ENCODE measurements around the gene TSPO2. TPM values are rescaled to one million over a fixed set of nuclear protein-coding genes. Genes with fewer than 3 reads are reported as not detected.

TSPO2 gene
- total and polyA plus RNA-seq, 2 of the 13 experiments (the other 11 are each of a cell fraction or from before 2014, with no cell fraction given): 0.55 TPM; not detected in 1

- peak; percentile 43; the same call in 1 of the 2 replicates for TF ChIP-seq ZHX2 (IDR thresholded peaks at IDR 0.05; ENCODE audit: low read depth)
- peak; percentile 64; the same call in 1 of the 2 replicates for TF ChIP-seq ZHX2 (CRISPR knock-in tag; IDR thresholded peaks at IDR 0.05; ENCODE audit: borderline replicate concordance)
- TF ChIP-seq EZH2 (conservative IDR thresholded peaks at IDR 0.05; ENCODE audit: low read depth, low read length): no peak
- no peak for TF ChIP-seq ZNF761 (CRISPR knock-in tag; conservative IDR thresholded peaks at IDR 0.05)
- TF ChIP-seq E2F1 (CRISPR knock-in tag; IDR thresholded peaks at IDR 0.05): no peak
- TF ChIP-seq GTF2F1 (IDR thresholded peaks at IDR 0.05; ENCODE audit: low read length): no peak
- no peak for TF ChIP-seq ZEB1 (IDR thresholded peaks at IDR 0.05; ENCODE audit: insufficient replicate concordance, low read depth)
- no peak; the same call in 1 of the 2 replicates for TF ChIP-seq AKAP8 (CRISPR knock-in tag; IDR thresholded peaks at IDR 0.05)
- TF ChIP-seq ZNF704 (CRISPR knock-in tag; IDR thresholded peaks at IDR 0.05; ENCODE audit: borderline replicate concordance): 0 out of 2 replicates have a peak, but pooled peaks have one; percentile 2
- no peak for TF ChIP-seq ZNF432 (CRISPR knock-in tag; IDR thresholded peaks at IDR 0.05; ENCODE audit: borderline replicate concordance)
- no peak for TF ChIP-seq SMYD3 (CRISPR knock-in tag; IDR thresholded peaks at IDR 0.05)
- peak; percentile 58; the same call in 1 of the 2 replicates for TF ChIP-seq CREM (IDR thresholded peaks at IDR 0.05)
- no peak for TF ChIP-seq CREM (CRISPR knock-in tag; IDR thresholded peaks at IDR 0.05)
- no peak for TF ChIP-seq MATR3 (CRISPR knock-in tag; IDR thresholded peaks at IDR 0.05)
- peak; percentile 82 for TF ChIP-seq ZNF652 (CRISPR knock-in tag; IDR thresholded peaks at IDR 0.05; ENCODE audit: borderline replicate concordance, low read depth)
- TF ChIP-seq ZNF563 (CRISPR knock-in tag; IDR thresholded peaks at IDR 0.05): no peak
- TF ChIP-seq ZFP36L2 (CRISPR knock-in tag; IDR thresholded peaks at IDR 0.05): no peak
- no peak for TF ChIP-seq EED (CRISPR knock-in tag; IDR thresholded peaks at IDR 0.05)
- peak; percentile 59; the same call in 1 of the 2 replicates for TF ChIP-seq ZNF350 (CRISPR knock-in tag; IDR thresholded peaks at IDR 0.05; ENCODE audit: borderline replicate concordance, low read depth)
- 0 out of 2 replicates have a peak, but pooled peaks have one; percentile 29 for TF ChIP-seq ZNF354B (CRISPR knock-in tag; IDR thresholded peaks at IDR 0.05)
- TF ChIP-seq KMT2B (CRISPR knock-in tag; IDR thresholded peaks at IDR 0.05): 0 out of 2 replicates have a peak, but pooled peaks have one; percentile 12
- 0 out of 2 replicates have a peak, but pooled peaks have one; percentile 19 for TF ChIP-seq KLF9 (CRISPR knock-in tag; IDR thresholded peaks at IDR 0.05; ENCODE audit: low read depth)
These were observed 1.9 kb upstream of the TSPO2 start (continued) for GRCh38 chr6:41040101-41040939.

Data from HepG2 (cell line).